DOHH2 (cell line): ENCODE measurements around the gene FRMD8.

Source experiments
- H3F3A ChIP-seq: fragments of 200-600 bp; sonication (generic), shearing (Covaris generic); 2 replicates; pipeline ENCODE4 v1.6.0; 2016; ENCODE audit warnings: antibody characterized with exemption, mild to moderate bottlenecking; ENCODE audit not compliant: control insufficient read depth, insufficient read depth
- H3K27ac ChIP-seq: fragments of 200-600 bp; sonication (generic); 2 replicates; pipeline ENCODE4 v1.5.1; 2014; ENCODE audit warnings: low read depth, mild to moderate bottlenecking, low read length, moderate library complexity
- H3K27me3 ChIP-seq: fragments of 200-600 bp; sonication (generic); 2 replicates; pipeline ENCODE4 v1.6.1; 2014; ENCODE audit warnings: mild to moderate bottlenecking, low read length, mixed read lengths; ENCODE audit not compliant: control insufficient read depth
- H3K36me3 ChIP-seq: fragments of 200-600 bp; sonication (generic); 2 replicates; pipeline ENCODE4 v1.6.1; 2014; ENCODE audit warnings: mild to moderate bottlenecking, low read length, moderate library complexity, mixed read lengths; ENCODE audit not compliant: control insufficient read depth
- H3K4me1 ChIP-seq: fragments of 200-600 bp; sonication (generic); 2 replicates; pipeline ENCODE4 v1.6.1; 2014; ENCODE audit warnings: mild to moderate bottlenecking, low read length, mixed read lengths; ENCODE audit not compliant: control insufficient read depth
- H3K4me2 ChIP-seq: fragments of 200-600 bp; sonication (generic); 2 replicates; pipeline ENCODE4 v1.6.0; 2014; ENCODE audit warnings: mild to moderate bottlenecking, low read length, moderate library complexity
- H3K4me3 ChIP-seq: fragments of 200-600 bp; sonication (generic); 2 replicates; pipeline ENCODE4 v1.5.1; 2014; ENCODE audit warnings: mild to moderate bottlenecking, low read length, mixed read lengths
- H3K79me2 ChIP-seq: fragments of 200-600 bp; sonication (generic); 2 replicates; pipeline ENCODE4 v1.6.1; 2014; ENCODE audit warnings: mild to moderate bottlenecking, low read length, mixed read lengths; ENCODE audit not compliant: control insufficient read depth
- H3K9me2 ChIP-seq: fragments of 200-600 bp; sonication (generic); replicated peaks from 2 replicates; pipeline ENCODE4 v1.6.1; 2014; ENCODE audit warnings: mild to moderate bottlenecking, low read length, mixed read lengths; ENCODE audit not compliant: control insufficient read depth
- H3K9me3 ChIP-seq: fragments of 200-600 bp; sonication (generic); 2 replicates; pipeline ENCODE4 v1.6.1; 2014; ENCODE audit warnings: antibody characterized with exemption, low read length, mixed read lengths; ENCODE audit not compliant: control insufficient read depth, insufficient read depth
- H4K20me1 ChIP-seq: fragments of 200-600 bp; sonication (generic); 2 replicates; pipeline ENCODE4 v1.6.0; 2014; ENCODE audit warnings: low read depth, mild to moderate bottlenecking, antibody characterized with exemption, low read length, moderate library complexity; ENCODE audit not compliant: control insufficient read depth, insufficient read depth
- CTCF ChIP-seq: fragments of 200-600 bp; sonication (generic); IDR thresholded peaks from one replicate; pipeline ENCODE4 v1.5.1; 2014; ENCODE audit warnings: antibody characterized with exemption, mild to moderate bottlenecking, low read depth, low read length; ENCODE audit not compliant: poor library complexity, severe bottlenecking
- EZH2phosphoT487 ChIP-seq: fragments of 200-600 bp; sonication (generic); IDR thresholded peaks from 2 replicates; pipeline ENCODE4 v1.6.1; 2017; ENCODE audit warnings: borderline replicate concordance, mild to moderate bottlenecking, antibody characterized with exemption, low read length, moderate library complexity, mixed read lengths

FRMD8 gene

GRCh38 chr11:65428578-65429067, 42.2 kb downstream of the FRMD8 start:
- peaks cover 98% of the 10 kb centered on the region for H3K79me2 ChIP-seq
- peaks cover 14% of the 10 kb centered on the region; the same call in 1 of the 2 replicates for H4K20me1 ChIP-seq
- H3K4me3 ChIP-seq, result peak overlapping the region; percentile 76
- peak overlapping the region; percentile 90 for H3K27ac ChIP-seq
- no peaks in the 10 kb centered on the region for H3K9me2 ChIP-seq
- no peaks in the 10 kb centered on the region for H3K9me3 ChIP-seq
- no peak for TF ChIP-seq EZH2phosphoT487
- TF ChIP-seq CTCF, result no peak
- peaks cover 85% of the 10 kb centered on the region for H3K36me3 ChIP-seq
- H3K4me1 ChIP-seq, result peaks cover 80% of the 10 kb centered on the region
- H3K4me2 ChIP-seq, result peak overlapping the region; percentile 88
- peaks cover 81% of the 10 kb centered on the region for H3F3A ChIP-seq
- no peaks in the 10 kb centered on the region for H3K27me3 ChIP-seq

- H4K20me1 ChIP-seq, result peaks cover 14% of the 10 kb centered on the region; the same call in 1 of the 2 replicates
Observed at GRCh38 chr11:65429068-65429681, 42.7 kb downstream of the FRMD8 start.

GRCh38 chr11:65429724-65430405, 43.4 kb downstream of the FRMD8 start:
- peaks cover 84% of the 10 kb centered on the region for H3K36me3 ChIP-seq

More at GRCh38 chr11:65429068-65429681, 42.7 kb downstream of the FRMD8 start:
- Histone ChIP-seq H3K4me3 (peak overlapping the region; percentile 76), H3F3A (peaks cover 76% of the 10 kb centered on the region), H3K9me2 (no peaks in the 10 kb centered on the region), H3K27ac (peak overlapping the region; percentile 90), H3K9me3 (no peaks in the 10 kb centered on the region), H3K36me3 (peaks cover 84% of the 10 kb centered on the region), H3K4me1 (peaks cover 84% of the 10 kb centered on the region), H3K4me2 (peak overlapping the region; percentile 88), H3K79me2 (peaks cover 96% of the 10 kb centered on the region), H3K27me3 (no peaks in the 10 kb centered on the region)
- TF ChIP-seq CTCF (no peak), EZH2phosphoT487 (no peak)

More at GRCh38 chr11:65429724-65430405, 43.4 kb downstream of the FRMD8 start:
- Histone ChIP-seq H3F3A (peaks cover 69% of the 10 kb centered on the region), H3K9me2 (no peaks in the 10 kb centered on the region), H3K27me3 (no peaks in the 10 kb centered on the region), H3K4me2 (peak overlapping the region; percentile 88), H3K79me2 (peaks cover 96% of the 10 kb centered on the region), H3K4me3 (peak overlapping the region; percentile 76), H3K4me1 (peaks cover 90% of the 10 kb centered on the region), H3K27ac (peak overlapping the region; percentile 90), H3K9me3 (no peaks in the 10 kb centered on the region), H4K20me1 (peaks cover 10% of the 10 kb centered on the region; the same call in 1 of the 2 replicates)
- TF ChIP-seq CTCF (no peak), EZH2phosphoT487 (no peak)
